OCI-LY1 (cell line): ENCODE data around the gene TBC1D7.

Source experiments
- EZH2 ChIP-seq: fragments of 200-600 bp; sonication (generic), shearing (Covaris generic); IDR thresholded peaks from 2 replicates; pipeline ENCODE4 v1.8.0; 2017; ENCODE audit warnings: borderline replicate concordance, mixed run types, mild to moderate bottlenecking, antibody characterized with exemption, low read length, moderate library complexity, mixed read lengths
- TF ChIP-seq, protein P1 (sequence below): fragments of 200-600 bp; sonication (generic), shearing (Covaris generic); IDR thresholded peaks from 2 replicates; pipeline ENCODE4 v1.5.1; 2017; ENCODE audit warnings: mild to moderate bottlenecking, antibody characterized with exemption, low read length, moderate library complexity, mixed read lengths

DNA sequence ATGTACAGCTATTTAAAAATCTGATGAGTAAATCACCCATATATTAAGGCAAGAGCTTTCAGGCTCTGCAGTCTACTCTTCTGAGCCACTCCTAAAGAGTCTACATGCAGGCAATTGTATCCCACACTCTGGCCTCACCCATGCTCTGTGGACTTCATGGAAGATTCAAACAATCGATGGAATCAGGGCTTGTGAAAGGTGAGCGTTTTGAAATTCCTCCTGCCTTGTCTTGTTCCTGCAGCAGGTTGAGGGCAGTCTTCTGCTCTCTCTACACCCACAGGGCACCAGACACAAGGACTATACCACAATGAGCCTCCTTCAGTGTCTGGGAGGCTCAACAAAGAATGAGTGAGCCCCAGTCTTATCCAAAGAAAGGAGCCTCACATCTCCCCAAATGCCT, 51.1 kb downstream of the TBC1D7 start:
- TF ChIP-seq, protein P1, sequence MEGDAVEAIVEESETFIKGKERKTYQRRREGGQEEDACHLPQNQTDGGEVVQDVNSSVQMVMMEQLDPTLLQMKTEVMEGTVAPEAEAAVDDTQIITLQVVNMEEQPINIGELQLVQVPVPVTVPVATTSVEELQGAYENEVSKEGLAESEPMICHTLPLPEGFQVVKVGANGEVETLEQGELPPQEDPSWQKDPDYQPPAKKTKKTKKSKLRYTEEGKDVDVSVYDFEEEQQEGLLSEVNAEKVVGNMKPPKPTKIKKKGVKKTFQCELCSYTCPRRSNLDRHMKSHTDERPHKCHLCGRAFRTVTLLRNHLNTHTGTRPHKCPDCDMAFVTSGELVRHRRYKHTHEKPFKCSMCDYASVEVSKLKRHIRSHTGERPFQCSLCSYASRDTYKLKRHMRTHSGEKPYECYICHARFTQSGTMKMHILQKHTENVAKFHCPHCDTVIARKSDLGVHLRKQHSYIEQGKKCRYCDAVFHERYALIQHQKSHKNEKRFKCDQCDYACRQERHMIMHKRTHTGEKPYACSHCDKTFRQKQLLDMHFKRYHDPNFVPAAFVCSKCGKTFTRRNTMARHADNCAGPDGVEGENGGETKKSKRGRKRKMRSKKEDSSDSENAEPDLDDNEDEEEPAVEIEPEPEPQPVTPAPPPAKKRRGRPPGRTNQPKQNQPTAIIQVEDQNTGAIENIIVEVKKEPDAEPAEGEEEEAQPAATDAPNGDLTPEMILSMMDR: no peak
- no peak for TF ChIP-seq EZH2
